WTC11 (cell line): ENCODE measurements around the gene URB1. TPM values are rescaled to one million over a fixed set of nuclear protein-coding genes. Genes with fewer than 3 reads are reported as not detected.

ENCODE experiments used
- ATAC-seq: fragments of 200-7000 bp; cut with Tn5 transposase; 2 replicates; pipeline ENCODE4 v1.10.0; 2021; ENCODE audit warnings: mild to moderate bottlenecking, moderate library complexity
- CTCF ChIA-PET: fragments of 300-600 bp; sonication (Branson Sonifier 250); formaldehyde crosslinking; loops from one replicate; lab custom pipeline; 2021; ENCODE audit warnings: antibody characterized with exemption; lab: Charles Lee
- POLR2A ChIA-PET: fragments of 350-600 bp; sonication (Branson Sonifier 250); formaldehyde crosslinking; loops from one replicate; lab custom pipeline; 2021; ENCODE audit warnings: antibody characterized with exemption; lab: Charles Lee
- DNase-seq: peaks from one replicate; pipeline ENCODE4 v3.0.0; 2021; ENCODE audit warnings: low spot score
- H3K27ac Mint-ChIP-seq: 2 replicates; pipeline ENCODE4 v1.8.0; 2021; ENCODE audit warnings: mixed read lengths
- H3K27me3 Mint-ChIP-seq: 2 replicates; pipeline ENCODE4 v1.8.0; 2021; ENCODE audit warnings: low read depth, mild to moderate bottlenecking, moderate library complexity, mixed read lengths
- H3K36me3 Mint-ChIP-seq: 2 replicates; pipeline ENCODE4 v1.8.0; 2021; ENCODE audit warnings: mixed read lengths
- H3K4me1 Mint-ChIP-seq: 2 replicates; pipeline ENCODE4 v1.8.0; 2022; ENCODE audit warnings: mixed read lengths
- H3K4me3 Mint-ChIP-seq: 2 replicates; pipeline ENCODE4 v1.8.0; 2021; ENCODE audit warnings: mild to moderate bottlenecking, moderate library complexity, mixed read lengths
- H3K9me3 Mint-ChIP-seq: 2 replicates; pipeline ENCODE4 v1.8.0; 2021; ENCODE audit warnings: mixed read lengths
- CBFB ChIP-seq: sonication (generic); formaldehyde crosslinking; IDR thresholded peaks from 2 replicates; pipeline ENCODE4 v1.8.1; 2022; ENCODE audit warnings: mild to moderate bottlenecking, low read depth, missing genetic modification reagents
- CREB1 ChIP-seq: sonication (generic); formaldehyde crosslinking; IDR thresholded peaks from 2 replicates; pipeline ENCODE4 v1.8.0; 2023; ENCODE audit warnings: mild to moderate bottlenecking, missing genetic modification reagents
- ETV6 ChIP-seq: sonication (generic); formaldehyde crosslinking; IDR thresholded peaks from 2 replicates; pipeline ENCODE4 v1.8.1; 2022; ENCODE audit warnings: mild to moderate bottlenecking, missing genetic modification reagents
- GRHL2 ChIP-seq: fragments of 250-450 bp; sonication (Bioruptor Pico); IDR thresholded peaks from 2 replicates; pipeline ENCODE4 v1.8.0; 2022; ENCODE audit warnings: mild to moderate bottlenecking, moderate library complexity; ENCODE audit not compliant: insufficient replicate concordance, severe bottlenecking
- GTF2I ChIP-seq: fragments of 250-450 bp; sonication (Bioruptor Pico); conservative IDR thresholded peaks from 2 replicates; pipeline ENCODE4 v1.4.0; 2021; ENCODE audit warnings: mild to moderate bottlenecking
- PRRX2 ChIP-seq: fragments of 250-450 bp; sonication (Bioruptor Pico); IDR thresholded peaks from 2 replicates; pipeline ENCODE4 v1.8.0; 2021; ENCODE audit warnings: mild to moderate bottlenecking
- RELA ChIP-seq: sonication (generic); formaldehyde crosslinking; IDR thresholded peaks from 2 replicates; pipeline ENCODE4 v1.8.1; 2022; ENCODE audit warnings: missing genetic modification reagents, mild to moderate bottlenecking, borderline replicate concordance
- TP53 ChIP-seq: sonication (generic); formaldehyde crosslinking; IDR thresholded peaks from 2 replicates; pipeline ENCODE4 v1.8.1; 2023; ENCODE audit warnings: mild to moderate bottlenecking, missing genetic modification reagents
- ZNF121 ChIP-seq: sonication (generic); formaldehyde crosslinking; IDR thresholded peaks from 2 replicates; pipeline ENCODE4 v1.8.0; 2023; ENCODE audit warnings: missing genetic modification reagents
- ZNF263 ChIP-seq: sonication (generic); formaldehyde crosslinking; IDR thresholded peaks from 2 replicates; pipeline ENCODE4 v1.8.1; 2022; ENCODE audit warnings: low read depth, mild to moderate bottlenecking, moderate library complexity, missing genetic modification reagents
- ZNF396 ChIP-seq: fragments of 250-450 bp; sonication (Bioruptor Pico); IDR thresholded peaks from 2 replicates; pipeline ENCODE4 v1.8.0; 2021; ENCODE audit warnings: mild to moderate bottlenecking, moderate library complexity, borderline replicate concordance
- total RNA-seq: library from RNA; stranded (reverse); gene quantifications from 3 replicates; pipeline ENCODE4 v1.2.3, GENCODE V29; 2021
- TF ChIP-seq, protein P1 (sequence below): sonication (generic); formaldehyde crosslinking; IDR thresholded peaks from 2 replicates; pipeline ENCODE4 v1.8.1; 2022; ENCODE audit warnings: low read depth, missing genetic modification reagents, borderline replicate concordance
- TF ChIP-seq, protein P2 (sequence below): fragments of 250-450 bp; sonication (Bioruptor Pico); IDR thresholded peaks from 2 replicates; pipeline ENCODE4 v1.9.0; 2021; ENCODE audit warnings: mild to moderate bottlenecking, borderline replicate concordance
- TF ChIP-seq, protein P3 (sequence below): sonication (generic); formaldehyde crosslinking; conservative IDR thresholded peaks from 2 replicates; pipeline ENCODE4 v1.8.1; 2022; ENCODE audit warnings: mild to moderate bottlenecking, missing genetic modification reagents
- TF ChIP-seq, protein P4 (sequence below): fragments of 250-450 bp; sonication (Bioruptor Pico); IDR thresholded peaks from 2 replicates; pipeline ENCODE4 v1.9.0; 2021; ENCODE audit warnings: mild to moderate bottlenecking
- TF ChIP-seq, protein P5 (sequence below): sonication (generic); formaldehyde crosslinking; IDR thresholded peaks from 2 replicates; pipeline ENCODE4 v1.8.1; 2023; ENCODE audit warnings: mild to moderate bottlenecking, missing genetic modification reagents, borderline replicate concordance

URB1 gene
- total RNA-seq, 1 experiment from 2014 or later: 38.7 TPM

DNA sequence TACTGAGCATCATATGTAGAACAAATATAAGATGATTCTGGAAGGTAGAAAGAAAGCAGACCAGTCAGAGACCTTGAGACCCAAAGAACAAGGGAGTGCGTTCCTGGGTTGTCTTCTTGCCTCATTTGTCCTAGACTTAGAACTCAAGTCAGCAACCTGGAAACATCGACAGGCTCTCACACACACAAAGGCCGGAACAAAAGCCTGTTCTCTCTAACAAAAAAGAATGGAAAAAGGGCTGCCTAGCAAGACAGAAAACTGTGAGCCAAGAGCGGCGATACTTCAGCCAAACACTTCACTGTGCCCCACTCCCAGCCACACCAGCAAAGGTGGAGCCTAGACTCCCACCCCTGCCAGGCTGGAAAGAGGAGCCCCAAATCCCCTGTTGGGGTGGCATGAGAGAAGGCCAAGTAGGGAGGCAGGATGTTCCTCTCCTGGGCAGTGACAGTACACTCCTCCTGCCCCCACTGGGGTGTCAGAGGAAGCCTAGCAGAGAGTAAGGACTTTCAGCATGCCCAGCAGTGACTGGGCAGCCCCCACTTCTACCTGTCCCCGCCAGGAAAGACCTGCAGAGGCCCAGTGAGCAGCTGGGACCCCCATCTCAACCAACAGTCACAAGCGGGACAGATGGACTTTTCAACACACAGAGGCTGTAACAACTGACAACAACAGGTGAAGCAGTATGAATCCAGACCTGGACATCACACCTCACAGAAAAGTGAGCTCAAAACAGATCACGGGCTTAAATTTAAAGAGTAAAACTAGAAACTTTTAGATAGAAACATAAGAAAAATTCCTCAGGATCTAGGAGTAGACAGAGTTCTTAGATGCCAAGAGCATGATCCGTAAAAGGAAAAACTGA lies 61.1 kb downstream of the URB1 start (continued):
- TF ChIP-seq, protein P1, sequence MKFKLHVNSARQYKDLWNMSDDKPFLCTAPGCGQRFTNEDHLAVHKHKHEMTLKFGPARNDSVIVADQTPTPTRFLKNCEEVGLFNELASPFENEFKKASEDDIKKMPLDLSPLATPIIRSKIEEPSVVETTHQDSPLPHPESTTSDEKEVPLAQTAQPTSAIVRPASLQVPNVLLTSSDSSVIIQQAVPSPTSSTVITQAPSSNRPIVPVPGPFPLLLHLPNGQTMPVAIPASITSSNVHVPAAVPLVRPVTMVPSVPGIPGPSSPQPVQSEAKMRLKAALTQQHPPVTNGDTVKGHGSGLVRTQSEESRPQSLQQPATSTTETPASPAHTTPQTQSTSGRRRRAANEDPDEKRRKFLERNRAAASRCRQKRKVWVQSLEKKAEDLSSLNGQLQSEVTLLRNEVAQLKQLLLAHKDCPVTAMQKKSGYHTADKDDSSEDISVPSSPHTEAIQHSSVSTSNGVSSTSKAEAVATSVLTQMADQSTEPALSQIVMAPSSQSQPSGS (CRISPR knock-in tag): no peak
- TF ChIP-seq ETV6 (CRISPR knock-in tag): no peak
- TF ChIP-seq GRHL2 (CRISPR knock-in tag): no peak
- TF ChIP-seq, protein P2, sequence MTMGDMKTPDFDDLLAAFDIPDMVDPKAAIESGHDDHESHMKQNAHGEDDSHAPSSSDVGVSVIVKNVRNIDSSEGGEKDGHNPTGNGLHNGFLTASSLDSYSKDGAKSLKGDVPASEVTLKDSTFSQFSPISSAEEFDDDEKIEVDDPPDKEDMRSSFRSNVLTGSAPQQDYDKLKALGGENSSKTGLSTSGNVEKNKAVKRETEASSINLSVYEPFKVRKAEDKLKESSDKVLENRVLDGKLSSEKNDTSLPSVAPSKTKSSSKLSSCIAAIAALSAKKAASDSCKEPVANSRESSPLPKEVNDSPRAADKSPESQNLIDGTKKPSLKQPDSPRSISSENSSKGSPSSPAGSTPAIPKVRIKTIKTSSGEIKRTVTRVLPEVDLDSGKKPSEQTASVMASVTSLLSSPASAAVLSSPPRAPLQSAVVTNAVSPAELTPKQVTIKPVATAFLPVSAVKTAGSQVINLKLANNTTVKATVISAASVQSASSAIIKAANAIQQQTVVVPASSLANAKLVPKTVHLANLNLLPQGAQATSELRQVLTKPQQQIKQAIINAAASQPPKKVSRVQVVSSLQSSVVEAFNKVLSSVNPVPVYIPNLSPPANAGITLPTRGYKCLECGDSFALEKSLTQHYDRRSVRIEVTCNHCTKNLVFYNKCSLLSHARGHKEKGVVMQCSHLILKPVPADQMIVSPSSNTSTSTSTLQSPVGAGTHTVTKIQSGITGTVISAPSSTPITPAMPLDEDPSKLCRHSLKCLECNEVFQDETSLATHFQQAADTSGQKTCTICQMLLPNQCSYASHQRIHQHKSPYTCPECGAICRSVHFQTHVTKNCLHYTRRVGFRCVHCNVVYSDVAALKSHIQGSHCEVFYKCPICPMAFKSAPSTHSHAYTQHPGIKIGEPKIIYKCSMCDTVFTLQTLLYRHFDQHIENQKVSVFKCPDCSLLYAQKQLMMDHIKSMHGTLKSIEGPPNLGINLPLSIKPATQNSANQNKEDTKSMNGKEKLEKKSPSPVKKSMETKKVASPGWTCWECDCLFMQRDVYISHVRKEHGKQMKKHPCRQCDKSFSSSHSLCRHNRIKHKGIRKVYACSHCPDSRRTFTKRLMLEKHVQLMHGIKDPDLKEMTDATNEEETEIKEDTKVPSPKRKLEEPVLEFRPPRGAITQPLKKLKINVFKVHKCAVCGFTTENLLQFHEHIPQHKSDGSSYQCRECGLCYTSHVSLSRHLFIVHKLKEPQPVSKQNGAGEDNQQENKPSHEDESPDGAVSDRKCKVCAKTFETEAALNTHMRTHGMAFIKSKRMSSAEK (CRISPR knock-in tag): no peak
- TF ChIP-seq TP53 (CRISPR knock-in tag): no peak
- no peak for TF ChIP-seq ZNF263

DNA sequence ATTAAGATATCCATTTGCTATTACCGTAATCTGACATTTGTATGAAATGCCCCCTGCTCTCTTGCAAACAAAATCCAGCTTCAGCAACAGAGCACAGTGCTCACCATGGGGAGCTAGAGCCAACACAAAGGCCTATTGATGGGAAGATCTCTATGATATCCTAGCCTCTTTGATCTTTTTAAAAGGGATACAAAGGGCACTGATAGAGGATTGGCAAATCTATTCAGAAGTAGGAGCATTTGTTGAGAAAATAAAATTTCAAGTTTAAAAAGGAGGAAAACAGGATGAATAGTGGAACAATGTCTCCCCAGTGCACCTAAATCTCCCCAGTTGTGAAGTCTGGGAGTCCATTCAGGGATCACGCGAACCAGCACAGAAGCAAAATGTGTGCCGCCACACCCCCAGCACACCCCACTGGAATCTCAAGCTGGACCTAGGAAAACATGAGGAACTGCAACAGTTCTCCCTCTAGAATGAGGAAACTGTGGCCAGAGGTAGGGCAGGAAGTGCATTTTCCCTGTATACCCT lies 62.0 kb downstream of the URB1 start:
- H3K9me3 Mint-ChIP-seq: no peaks in the 10 kb centered on the region
- ATAC-seq: no peak
- peaks cover 6% of the 10 kb centered on the region; the same call in 1 of the 2 replicates for H3K4me1 Mint-ChIP-seq
- no peak for TF ChIP-seq RELA
- TF ChIP-seq CREB1 (CRISPR knock-in tag): no peak
- no peak for TF ChIP-seq ZNF121 (CRISPR knock-in tag)
- TF ChIP-seq, protein P3, sequence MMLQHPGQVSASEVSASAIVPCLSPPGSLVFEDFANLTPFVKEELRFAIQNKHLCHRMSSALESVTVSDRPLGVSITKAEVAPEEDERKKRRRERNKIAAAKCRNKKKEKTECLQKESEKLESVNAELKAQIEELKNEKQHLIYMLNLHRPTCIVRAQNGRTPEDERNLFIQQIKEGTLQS (CRISPR knock-in tag): no peak
- TF ChIP-seq, protein P2 (CRISPR knock-in tag): no peak
- no peak for TF ChIP-seq GTF2I (CRISPR knock-in tag)
- TF ChIP-seq CBFB (CRISPR knock-in tag): no peak
- TF ChIP-seq PRRX2 (CRISPR knock-in tag): no peak
- TF ChIP-seq ZNF396 (CRISPR knock-in tag): no peak
- TF ChIP-seq, protein P4, sequence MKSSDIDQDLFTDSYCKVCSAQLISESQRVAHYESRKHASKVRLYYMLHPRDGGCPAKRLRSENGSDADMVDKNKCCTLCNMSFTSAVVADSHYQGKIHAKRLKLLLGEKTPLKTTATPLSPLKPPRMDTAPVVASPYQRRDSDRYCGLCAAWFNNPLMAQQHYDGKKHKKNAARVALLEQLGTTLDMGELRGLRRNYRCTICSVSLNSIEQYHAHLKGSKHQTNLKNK (CRISPR knock-in tag): no peak
- TF ChIP-seq, protein P5, sequence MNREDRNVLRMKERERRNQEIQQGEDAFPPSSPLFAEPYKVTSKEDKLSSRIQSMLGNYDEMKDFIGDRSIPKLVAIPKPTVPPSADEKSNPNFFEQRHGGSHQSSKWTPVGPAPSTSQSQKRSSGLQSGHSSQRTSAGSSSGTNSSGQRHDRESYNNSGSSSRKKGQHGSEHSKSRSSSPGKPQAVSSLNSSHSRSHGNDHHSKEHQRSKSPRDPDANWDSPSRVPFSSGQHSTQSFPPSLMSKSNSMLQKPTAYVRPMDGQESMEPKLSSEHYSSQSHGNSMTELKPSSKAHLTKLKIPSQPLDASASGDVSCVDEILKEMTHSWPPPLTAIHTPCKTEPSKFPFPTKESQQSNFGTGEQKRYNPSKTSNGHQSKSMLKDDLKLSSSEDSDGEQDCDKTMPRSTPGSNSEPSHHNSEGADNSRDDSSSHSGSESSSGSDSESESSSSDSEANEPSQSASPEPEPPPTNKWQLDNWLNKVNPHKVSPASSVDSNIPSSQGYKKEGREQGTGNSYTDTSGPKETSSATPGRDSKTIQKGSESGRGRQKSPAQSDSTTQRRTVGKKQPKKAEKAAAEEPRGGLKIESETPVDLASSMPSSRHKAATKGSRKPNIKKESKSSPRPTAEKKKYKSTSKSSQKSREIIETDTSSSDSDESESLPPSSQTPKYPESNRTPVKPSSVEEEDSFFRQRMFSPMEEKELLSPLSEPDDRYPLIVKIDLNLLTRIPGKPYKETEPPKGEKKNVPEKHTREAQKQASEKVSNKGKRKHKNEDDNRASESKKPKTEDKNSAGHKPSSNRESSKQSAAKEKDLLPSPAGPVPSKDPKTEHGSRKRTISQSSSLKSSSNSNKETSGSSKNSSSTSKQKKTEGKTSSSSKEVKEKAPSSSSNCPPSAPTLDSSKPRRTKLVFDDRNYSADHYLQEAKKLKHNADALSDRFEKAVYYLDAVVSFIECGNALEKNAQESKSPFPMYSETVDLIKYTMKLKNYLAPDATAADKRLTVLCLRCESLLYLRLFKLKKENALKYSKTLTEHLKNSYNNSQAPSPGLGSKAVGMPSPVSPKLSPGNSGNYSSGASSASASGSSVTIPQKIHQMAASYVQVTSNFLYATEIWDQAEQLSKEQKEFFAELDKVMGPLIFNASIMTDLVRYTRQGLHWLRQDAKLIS (CRISPR knock-in tag): no peak
- no peak overlapping the region for H3K27ac Mint-ChIP-seq
- CTCF ChIA-PET: no interaction called here
- H3K4me3 Mint-ChIP-seq: no peak overlapping the region
- POLR2A ChIA-PET: no interaction called here
- H3K36me3 Mint-ChIP-seq: peaks cover 76% of the 10 kb centered on the region
- DNase-seq: no peak
- H3K27me3 Mint-ChIP-seq: no peaks in the 10 kb centered on the region
